Renal pelvis (tissue), 4 donors: Measurements from ENCODE around the gene GNAL. TPM values are rescaled to one million over a fixed set of nuclear protein-coding genes. Genes with fewer than 3 reads are reported as not detected.
"Not testable (repeated sequence)": the region's sequence is repeated elsewhere in the genome, so short reads cannot be mapped to it uniquely, and the experiment has no call there.

Experiments used
- DNase-seq: peaks from one replicate; pipeline ENCODE4 v3.0.0-alpha.2; 2013
- polyA plus RNA-seq, 3 donors: library from polyadenylated mRNA; unstranded; fragments of 120-200 nt; gene quantifications; one replicate each; pipeline ENCODE4 v1.2.1, GENCODE V29; 2013; ENCODE audit not compliant: insufficient read length in 3 of 3

The GNAL gene
- polyA plus RNA-seq, 3 donors, result 3.7 to 5.8 (median 4.2) TPM

GRCh38 chr18:11873670-11874340 is 184.7 kb downstream of the GNAL start:
- no peak for DNase-seq

GRCh38 chr18:11874676-11875075 is 185.6 kb downstream of the GNAL start:
- no peak for DNase-seq

GRCh38 chr18:11877497-11878135 is 188.6 kb downstream of the GNAL start:
- DNase-seq, result no peak

GRCh38 chr18:11880586-11881304 is 191.7 kb downstream of the GNAL start:
- no peak for DNase-seq

DNA sequence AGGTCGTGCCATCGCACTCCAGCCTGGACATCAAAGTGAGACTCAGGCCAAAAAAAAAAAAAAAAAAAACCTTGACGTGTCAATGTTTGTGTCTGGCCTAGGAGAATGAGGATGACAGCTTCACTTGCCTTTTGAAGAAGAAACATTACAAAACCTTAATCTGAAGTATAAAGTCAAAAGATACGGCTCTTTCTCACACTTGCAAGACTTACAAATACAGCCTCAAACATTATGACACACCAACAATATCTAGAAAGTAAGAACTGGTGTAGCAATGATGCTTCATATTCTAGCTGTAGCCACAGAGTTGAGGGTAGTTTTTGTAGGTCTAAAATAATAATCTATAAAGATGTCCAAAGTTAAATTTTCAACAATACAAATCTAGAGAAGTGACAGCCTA is 193.6 kb downstream of the GNAL start:
- DNase-seq, result no peak

DNA sequence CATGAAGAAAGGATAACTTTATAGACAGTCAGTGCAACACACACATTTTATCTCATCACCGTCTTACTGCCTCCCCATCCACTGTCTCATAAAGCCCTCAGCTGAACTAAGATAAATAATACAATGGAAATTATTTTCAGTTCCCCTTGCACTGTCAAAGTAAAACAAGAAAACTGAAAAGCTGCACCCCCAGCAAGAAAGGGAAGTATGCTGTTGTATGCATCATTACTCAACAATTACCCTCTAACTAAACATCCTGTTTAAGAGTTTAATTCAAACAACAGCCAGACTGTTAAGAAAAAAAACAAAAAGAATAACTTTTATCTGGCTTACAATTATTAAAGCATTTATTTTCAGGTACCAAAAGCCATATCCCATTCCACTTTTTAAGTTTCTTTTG is 194.1 kb downstream of the GNAL start:
- DNase-seq, result no peak

GRCh38 chr18:11884396-11885030 is 195.4 kb downstream of the GNAL start:
- no peak for DNase-seq

GRCh38 chr18:11885278-11885947 is 196.3 kb downstream of the GNAL start:
- no peak for DNase-seq

GRCh38 chr18:11886577-11887110 is 197.6 kb downstream of the GNAL start:
- DNase-seq, result no peak

DNA sequence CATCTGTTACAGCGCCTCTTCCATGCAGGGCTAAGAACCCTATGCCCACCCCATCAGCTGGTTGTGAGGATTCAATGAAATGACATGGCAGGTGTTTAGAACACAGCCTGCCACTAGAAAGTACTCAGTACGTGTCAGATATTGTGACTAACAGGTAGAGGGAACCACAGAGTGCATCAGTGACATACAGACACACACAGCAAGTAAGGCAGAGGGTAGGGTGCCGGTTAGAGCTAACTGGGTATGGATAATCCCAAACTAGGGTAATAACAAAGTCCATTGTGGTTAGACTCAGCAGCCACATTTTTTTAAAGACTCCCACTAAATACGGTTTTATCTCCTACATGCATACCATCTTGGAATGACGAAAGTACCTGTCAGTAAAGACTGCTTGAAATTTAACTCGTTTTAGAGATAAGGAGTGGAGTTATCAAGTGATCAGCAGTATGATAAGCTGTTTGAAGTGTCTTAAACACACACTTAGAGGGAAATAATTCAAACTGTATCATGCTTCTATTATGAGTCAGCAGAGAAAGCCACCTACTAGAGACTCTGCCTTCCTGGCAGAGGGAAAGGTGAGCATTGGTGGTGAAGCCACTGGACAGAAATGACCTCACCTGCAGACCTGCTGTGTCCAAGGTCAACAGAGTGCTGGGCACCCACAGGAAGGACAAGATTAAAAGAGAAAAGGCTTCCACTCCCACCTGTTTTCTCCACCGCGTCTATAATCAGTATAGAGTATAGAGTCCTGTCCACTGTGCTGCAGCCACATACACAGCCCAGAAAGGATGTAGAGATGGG is 198.5 kb downstream of the GNAL start:
- DNase-seq, result no peak

DNA sequence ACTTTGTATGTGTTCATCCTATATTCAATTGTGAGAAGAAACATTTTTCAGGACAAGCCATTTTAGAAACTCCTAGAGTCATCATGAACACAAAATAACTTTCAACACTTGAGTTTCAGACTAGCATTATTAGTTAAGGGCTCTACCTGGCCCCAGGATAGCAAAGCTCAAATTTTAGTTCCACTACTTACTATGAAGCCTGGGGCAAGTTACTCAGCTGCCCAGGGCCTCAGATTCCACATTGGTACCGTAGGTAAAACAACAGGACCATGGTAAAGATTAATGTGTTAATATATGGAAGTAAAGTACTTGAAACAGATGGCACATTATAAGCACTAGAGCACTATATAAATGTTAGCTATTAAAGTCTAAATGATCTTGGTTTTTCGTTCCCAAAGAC is 199.7 kb downstream of the GNAL start:
- DNase-seq, result no peak

DNA sequence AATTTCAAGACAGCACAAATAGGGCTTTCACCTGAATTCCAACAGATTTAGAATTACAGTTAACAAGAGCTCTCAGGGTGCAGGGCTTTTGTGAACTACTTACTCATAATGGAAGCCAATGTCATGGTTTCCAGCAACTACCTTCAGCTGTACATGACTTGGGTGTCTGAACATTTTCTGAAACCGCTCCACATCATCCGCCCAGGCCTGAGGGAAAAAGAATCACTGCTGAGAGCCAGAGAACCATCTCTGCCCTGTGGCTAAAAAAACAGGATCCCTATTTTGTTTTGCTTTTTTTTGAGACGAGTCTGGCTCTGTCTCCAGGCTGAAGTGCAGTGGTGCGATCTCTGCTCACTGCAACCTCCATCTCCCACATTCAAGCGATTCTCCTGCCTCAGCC is 200.2 kb downstream of the GNAL start:
- DNase-seq, result no peak

- DNase-seq, result no peak
These were observed 202.7 kb downstream of the GNAL start for GRCh38 chr18:11891737-11892136.

- DNase-seq, result not testable (repeated sequence)
These were observed 203.4 kb downstream of the GNAL start for GRCh38 chr18:11892438-11892837.

DNA sequence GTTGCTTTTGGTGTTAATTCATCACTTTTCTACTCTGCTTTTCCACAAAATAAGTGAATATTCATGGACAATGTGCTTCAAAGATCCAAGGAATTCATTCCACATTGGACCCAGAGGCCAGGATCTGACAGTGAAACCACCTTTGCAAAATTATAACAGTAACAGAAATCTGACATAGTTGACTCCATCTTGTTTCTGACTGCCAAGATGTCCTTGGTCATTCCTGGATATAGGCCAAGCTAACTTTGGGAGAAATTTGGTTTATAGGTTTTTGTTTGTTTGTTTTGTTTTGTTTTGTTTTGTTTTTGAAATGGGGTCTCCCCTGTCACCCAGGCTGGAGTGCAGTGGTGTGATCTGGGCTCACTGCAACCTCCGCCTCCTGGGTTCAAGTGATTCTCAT is 208.7 kb downstream of the GNAL start:
- DNase-seq, result no peak

DNA sequence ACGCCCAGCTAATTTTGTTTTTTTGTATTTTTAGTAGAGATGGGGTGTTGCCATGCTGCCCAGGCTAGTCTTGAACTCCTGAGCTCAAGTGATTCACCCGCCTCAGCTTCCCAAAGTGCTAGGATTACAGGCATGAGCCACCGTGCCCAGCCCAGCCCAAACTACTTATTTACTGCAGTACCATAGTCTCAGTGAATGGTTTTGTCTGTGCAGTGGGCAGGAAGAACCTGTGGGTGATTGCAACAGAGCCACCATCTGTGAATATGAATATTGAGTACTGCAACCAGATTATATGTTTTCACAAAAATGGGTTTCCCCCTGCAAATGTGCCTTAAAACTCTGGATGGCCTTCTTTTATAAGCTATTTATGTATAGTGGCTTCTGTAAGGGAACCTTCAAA is 210.0 kb downstream of the GNAL start:
- no peak for DNase-seq

DNA sequence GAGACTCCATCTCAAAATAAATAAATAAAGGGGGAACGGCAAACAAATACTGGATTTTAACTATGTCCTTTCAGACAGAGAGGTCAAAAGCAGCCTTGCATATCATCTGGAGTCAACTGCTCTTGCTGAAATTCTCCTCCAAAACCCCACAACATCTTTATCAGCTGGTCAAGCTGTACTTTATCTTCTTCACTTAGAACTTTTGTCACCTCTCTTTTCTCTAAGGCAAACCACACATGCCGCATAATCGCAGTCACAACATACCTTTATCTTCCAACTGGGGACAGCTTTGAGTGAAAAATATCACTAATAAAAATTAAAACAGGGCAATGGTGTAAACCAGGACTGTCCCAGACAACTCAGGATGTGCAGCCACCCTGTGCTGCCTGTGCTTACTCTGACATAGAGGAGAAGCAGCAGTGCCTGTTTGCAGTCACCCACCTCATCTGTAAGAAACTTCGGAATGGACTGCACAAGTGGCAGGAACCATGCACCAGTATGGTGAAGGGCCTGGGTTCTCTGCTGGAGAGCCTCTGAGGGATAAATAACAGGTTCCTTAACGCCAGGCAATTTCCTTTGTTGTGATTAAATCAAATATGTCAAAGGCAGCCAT is 212.9 kb downstream of the GNAL start:
- no peak for DNase-seq

DNA sequence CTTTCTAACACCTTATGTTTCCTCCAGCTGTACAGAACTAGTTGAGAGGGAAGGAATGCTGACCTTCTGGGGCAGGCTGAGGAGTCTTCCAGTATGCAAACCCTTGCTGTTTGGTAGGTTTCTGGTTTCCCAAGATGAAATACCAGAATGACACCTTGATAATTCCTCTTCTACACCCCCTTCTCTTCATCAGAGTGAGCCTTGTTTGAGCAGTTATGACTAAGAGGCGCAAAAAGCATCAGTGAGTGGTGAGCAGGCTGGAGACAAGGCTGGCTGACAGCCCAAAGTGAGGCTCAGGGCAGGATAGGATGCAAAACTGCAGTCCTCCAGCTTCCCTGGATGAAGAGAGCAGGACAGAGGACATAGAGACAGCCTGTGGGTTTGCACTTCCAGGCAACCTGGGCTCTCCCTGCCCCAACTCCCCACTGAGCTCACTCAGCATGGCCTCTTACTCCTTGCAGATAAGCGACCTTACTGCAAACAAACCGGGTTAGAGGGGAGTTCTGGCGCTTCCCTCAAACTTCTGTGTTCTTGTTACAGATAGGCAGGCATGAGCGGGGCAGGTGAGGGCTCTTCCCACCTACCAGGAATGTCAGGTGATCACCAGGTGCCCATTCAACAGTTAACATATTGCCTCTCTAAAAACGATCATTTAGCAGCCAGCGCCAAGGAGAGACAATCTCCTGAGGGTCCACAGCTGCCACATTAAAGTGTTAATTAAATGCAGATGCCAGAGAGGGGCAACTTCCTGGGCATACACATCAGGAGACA is 213.6 kb downstream of the GNAL start:
- DNase-seq, result no peak

- DNase-seq, result no peak
These were observed 216.5 kb downstream of the GNAL start for GRCh38 chr18:11905613-11906012.

- no peak for DNase-seq
These were observed 217.1 kb downstream of the GNAL start for GRCh38 chr18:11906176-11906575.
